ENCODE measurements around the gene RAB40B. TPM values are rescaled to one million over a fixed set of nuclear protein-coding genes. Genes with fewer than 3 reads are reported as not detected.

RAB40B gene
- total and polyA plus RNA-seq, 8 donors, result 6.8 to 25.7 (median 19.5) TPM

GRCh38 chr17:82732118-82732743, 33.7 kb upstream of the RAB40B start:
- Histone ChIP-seq H3K4me3 (no peak overlapping the region), H3K4me1 (peaks cover 3 to 10% of the 10 kb centered on the region in 2 donors), H3K36me3 (peaks cover 0 to 23% of the 10 kb centered on the region in 2 donors), H3K27ac (no peak overlapping the region), H3K27me3 (peaks cover 0 to 16% of the 10 kb centered on the region in 2 donors), H3K9me3 (no peaks in the 10 kb centered on the region)
- ATAC-seq (no peak), DNase-seq (peak in 1 of 4 donors; percentile 50)
- no peak for TF ChIP-seq CTCF (IDR thresholded peaks at IDR 0.05)
- intact Hi-C loops (cut with DNase I), result no loop called here

GRCh38 chr17:82729479-82730260, 31.2 kb upstream of the RAB40B start:
- peaks cover 0 to 35% of the 10 kb centered on the region in 2 donors for H3K36me3 ChIP-seq
- ATAC-seq, result no peak
- DNase-seq, result peak in 1 of 4 donors; percentile 68

GRCh38 chr17:82726427-82726826, 27.9 kb upstream of the RAB40B start:
- H3K36me3 ChIP-seq, result peaks cover 0 to 61% of the 10 kb centered on the region in 2 donors
- intact Hi-C loops (cut with DNase I), result no loop called here

More at GRCh38 chr17:82729479-82730260, 31.2 kb upstream of the RAB40B start:
- TF ChIP-seq CTCF (IDR thresholded peaks at IDR 0.05), result no peak
- intact Hi-C loops (cut with DNase I), result no loop called here
- peaks cover 0 to under 1% of the 10 kb centered on the region in 2 donors for H3K4me1 ChIP-seq
- no peaks in the 10 kb centered on the region for H3K27me3 ChIP-seq
- no peak overlapping the region for H3K27ac ChIP-seq
- H3K9me3 ChIP-seq, result no peaks in the 10 kb centered on the region
- H3K4me3 ChIP-seq, result no peak overlapping the region

GRCh38 chr17:82723169-82723807, 24.8 kb upstream of the RAB40B start:
- H3K4me3 ChIP-seq, result no peak overlapping the region

More at GRCh38 chr17:82726427-82726826, 27.9 kb upstream of the RAB40B start:
- Histone ChIP-seq H3K4me3 (no peak overlapping the region), H3K27me3 (no peaks in the 10 kb centered on the region), H3K9me3 (no peaks in the 10 kb centered on the region), H3K27ac (no peak overlapping the region), H3K4me1 (no peaks in the 10 kb centered on the region)
- no peak for TF ChIP-seq CTCF (IDR thresholded peaks at IDR 0.05)
- ATAC-seq (no peak), DNase-seq (peak in 1 of 4 donors; percentile 45)

More at GRCh38 chr17:82723169-82723807, 24.8 kb upstream of the RAB40B start:
- Histone ChIP-seq H3K4me1 (peaks cover 0 to 2% of the 10 kb centered on the region in 2 donors), H3K36me3 (peaks cover 0 to 75% of the 10 kb centered on the region in 2 donors), H3K27me3 (no peaks in the 10 kb centered on the region), H3K27ac (no peak overlapping the region), H3K9me3 (no peaks in the 10 kb centered on the region)
- intact Hi-C loops (cut with DNase I), result no loop called here
- ATAC-seq (no peak), DNase-seq (peak in 1 of 4 donors; percentile 17)
- no peak for TF ChIP-seq CTCF (IDR thresholded peaks at IDR 0.05)
